Endodermal cell (in vitro differentiated cells): ENCODE data around the gene PIK3CD. TPM values are rescaled to one million over a fixed set of nuclear protein-coding genes. Genes with fewer than 3 reads are reported as not detected.

ENCODE experiments used
- DNase-seq: peaks from one replicate; pipeline ENCODE4 v3.0.0-alpha.2; 2017
- H3K27ac ChIP-seq: 2 replicates; pipeline ENCODE4 v1.5.1; 2013; ENCODE audit warnings: mild to moderate bottlenecking, low read depth, low read length, moderate library complexity
- H3K27me3 ChIP-seq: 2 replicates; pipeline ENCODE4 v1.6.1; 2013; ENCODE audit warnings: mild to moderate bottlenecking, low read length, moderate library complexity; ENCODE audit not compliant: insufficient read depth, control insufficient read depth, poor library complexity, severe bottlenecking
- H3K36me3 ChIP-seq: 2 replicates; pipeline ENCODE4 v1.7.0; 2013; ENCODE audit warnings: mild to moderate bottlenecking, low read length, moderate library complexity; ENCODE audit not compliant: control insufficient read depth, insufficient read depth
- H3K4me1 ChIP-seq: one replicate; pipeline ENCODE4 v1.7.0; 2013; ENCODE audit warnings: low read length; ENCODE audit not compliant: control insufficient read depth, insufficient read depth
- H3K4me3 ChIP-seq: 2 replicates; pipeline ENCODE4 v1.5.1; 2013; ENCODE audit warnings: mild to moderate bottlenecking, low read length, moderate library complexity
- H3K9ac ChIP-seq: 2 replicates; pipeline ENCODE4 v1.6.1; 2013; ENCODE audit warnings: mild to moderate bottlenecking, low read length, moderate library complexity; ENCODE audit not compliant: poor library complexity, severe bottlenecking; ENCODE audit errors: extremely low read depth
- H3K9me3 ChIP-seq: 2 replicates; pipeline ENCODE4 v1.6.1; 2013; ENCODE audit warnings: mild to moderate bottlenecking, low read length, moderate library complexity; ENCODE audit not compliant: control insufficient read depth
- H3K27ac Mint-ChIP-seq: 2 replicates; pipeline ENCODE4 v1.8.0; 2020; ENCODE audit warnings: mixed read lengths
- H3K27me3 Mint-ChIP-seq: 2 replicates; pipeline ENCODE4 v1.8.0; 2021; ENCODE audit warnings: mild to moderate bottlenecking, mixed read lengths; ENCODE audit not compliant: insufficient read depth
- H3K36me3 Mint-ChIP-seq: 2 replicates; pipeline ENCODE4 v1.8.0; 2020; ENCODE audit warnings: low read depth, mixed read lengths
- H3K4me1 Mint-ChIP-seq: 2 replicates; pipeline ENCODE4 v1.8.0; 2020; ENCODE audit warnings: mixed read lengths
- H3K4me3 Mint-ChIP-seq: 2 replicates; pipeline ENCODE4 v1.8.0; 2020; ENCODE audit warnings: mild to moderate bottlenecking, moderate library complexity, mixed read lengths
- H3K9me3 Mint-ChIP-seq: 2 replicates; pipeline ENCODE4 v1.8.0; 2020; ENCODE audit warnings: mild to moderate bottlenecking, mixed read lengths
- WGBS, 2 experiments: methylation state at CpG; one replicate each; pipeline versions ENCODE4 v1.1.5 to v1.1.7; 2013; ENCODE audit warnings: missing lambda C conversion rate in 2 of 2, mixed read lengths in 1 of 2; ENCODE audit not compliant: insufficient coverage in 1 of 2, insufficient read length in 1 of 2; 5-methylcytosine and 5-hydroxymethylcytosine counted together
- total RNA-seq, 2 donors: library from RNA; stranded (reverse); fragmentation: NEBNext Ultra II Directional in 1 of 2; extraction: Animal tissue kit (Norgen Biotek cat#: 25700) in 1 of 2; gene quantifications; 2 replicates in 1 of 2; 3 replicates in 1 of 2; pipeline ENCODE4 v1.2.1, GENCODE V29; 2021
- TF ChIP-seq, protein P1 (sequence below): fragments of 200-600 bp; sonication (generic); conservative IDR thresholded peaks from 2 replicates; pipeline ENCODE4 v1.5.0; 2021; ENCODE audit warnings: antibody characterized with exemption, mild to moderate bottlenecking

PIK3CD gene
- total RNA-seq, 2 donors from 2014 or later = 13.9 to 14.2 TPM

DNA sequence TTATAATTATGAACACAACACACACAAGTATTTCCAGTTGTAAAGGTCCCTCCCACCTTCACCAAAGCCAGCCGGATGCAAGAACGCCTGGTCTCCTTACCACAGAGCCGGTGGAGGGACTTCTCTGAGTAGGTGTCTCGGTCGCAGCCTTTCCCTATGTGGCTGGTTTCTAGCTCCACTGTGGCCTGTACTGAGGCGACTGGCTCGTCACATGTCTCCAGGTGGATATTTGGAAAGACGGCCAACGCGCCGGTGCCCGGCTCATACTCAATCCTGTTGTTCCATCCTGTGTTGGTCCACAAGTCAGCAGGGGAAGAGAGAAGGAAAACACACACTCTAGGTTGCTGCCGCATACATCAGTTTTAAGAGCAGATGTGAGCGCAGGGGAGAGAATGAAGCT is 97.8 kb downstream of the PIK3CD start:
- H3K4me1 Mint-ChIP-seq = no peaks in the 10 kb centered on the region
- Histone ChIP-seq H3K27ac (no peak overlapping the region), H3K9me3 (no peaks in the 10 kb centered on the region), H3K4me1 (no peaks in the 10 kb centered on the region), H3K36me3 (peaks cover 56% of the 10 kb centered on the region), H3K9ac (no peak overlapping the region), H3K4me3 (no peak overlapping the region), H3K27me3 (no peaks in the 10 kb centered on the region)
- peaks cover 69% of the 10 kb centered on the region for H3K36me3 Mint-ChIP-seq
- WGBS, 2 experiments = 93 to 97% methylated on average over 10 to 14 of the region's 14 CpGs
- DNase-seq = no peak
- no peak overlapping the region for H3K27ac Mint-ChIP-seq
- H3K27me3 Mint-ChIP-seq = no peaks in the 10 kb centered on the region
- H3K9me3 Mint-ChIP-seq = no peaks in the 10 kb centered on the region
- H3K4me3 Mint-ChIP-seq = no peak overlapping the region
- TF ChIP-seq, protein P1, sequence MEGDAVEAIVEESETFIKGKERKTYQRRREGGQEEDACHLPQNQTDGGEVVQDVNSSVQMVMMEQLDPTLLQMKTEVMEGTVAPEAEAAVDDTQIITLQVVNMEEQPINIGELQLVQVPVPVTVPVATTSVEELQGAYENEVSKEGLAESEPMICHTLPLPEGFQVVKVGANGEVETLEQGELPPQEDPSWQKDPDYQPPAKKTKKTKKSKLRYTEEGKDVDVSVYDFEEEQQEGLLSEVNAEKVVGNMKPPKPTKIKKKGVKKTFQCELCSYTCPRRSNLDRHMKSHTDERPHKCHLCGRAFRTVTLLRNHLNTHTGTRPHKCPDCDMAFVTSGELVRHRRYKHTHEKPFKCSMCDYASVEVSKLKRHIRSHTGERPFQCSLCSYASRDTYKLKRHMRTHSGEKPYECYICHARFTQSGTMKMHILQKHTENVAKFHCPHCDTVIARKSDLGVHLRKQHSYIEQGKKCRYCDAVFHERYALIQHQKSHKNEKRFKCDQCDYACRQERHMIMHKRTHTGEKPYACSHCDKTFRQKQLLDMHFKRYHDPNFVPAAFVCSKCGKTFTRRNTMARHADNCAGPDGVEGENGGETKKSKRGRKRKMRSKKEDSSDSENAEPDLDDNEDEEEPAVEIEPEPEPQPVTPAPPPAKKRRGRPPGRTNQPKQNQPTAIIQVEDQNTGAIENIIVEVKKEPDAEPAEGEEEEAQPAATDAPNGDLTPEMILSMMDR = no peak

DNA sequence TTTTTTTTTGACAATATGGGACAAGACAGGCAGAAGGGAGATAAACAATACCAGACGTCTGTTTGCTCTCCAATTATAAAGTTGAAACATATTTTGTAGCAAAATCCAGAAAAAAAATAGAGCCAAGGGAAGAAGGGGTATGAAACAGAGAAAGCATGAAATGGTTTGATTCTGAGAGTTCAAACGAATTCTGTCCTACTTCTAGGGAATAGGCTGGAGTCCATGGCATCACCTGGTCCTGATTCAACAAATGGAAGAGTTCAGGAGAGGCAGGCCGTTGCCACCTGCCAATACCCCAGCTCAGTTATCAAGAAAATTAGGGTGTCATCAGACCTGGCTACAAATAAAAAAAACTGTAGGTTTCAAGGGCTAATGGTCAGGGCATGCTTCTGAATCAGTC is 100.4 kb downstream of the PIK3CD start:
- Mint-ChIP-seq H3K4me1 (peaks cover 6% of the 10 kb centered on the region), H3K27me3 (no peaks in the 10 kb centered on the region), H3K36me3 (peaks cover 66% of the 10 kb centered on the region), H3K27ac (no peak overlapping the region), H3K9me3 (peaks cover 4% of the 10 kb centered on the region), H3K4me3 (no peak overlapping the region)
- Histone ChIP-seq H3K27me3 (no peaks in the 10 kb centered on the region), H3K27ac (no peak overlapping the region), H3K9ac (no peak overlapping the region), H3K4me1 (no peaks in the 10 kb centered on the region), H3K9me3 (no peaks in the 10 kb centered on the region), H3K4me3 (no peak overlapping the region), H3K36me3 (peaks cover 43% of the 10 kb centered on the region)
- no peak for DNase-seq
- WGBS, 2 experiments = 93 to 94% methylated on average over 3 of the region's 3 CpGs
- TF ChIP-seq, protein P1 = no peak

DNA sequence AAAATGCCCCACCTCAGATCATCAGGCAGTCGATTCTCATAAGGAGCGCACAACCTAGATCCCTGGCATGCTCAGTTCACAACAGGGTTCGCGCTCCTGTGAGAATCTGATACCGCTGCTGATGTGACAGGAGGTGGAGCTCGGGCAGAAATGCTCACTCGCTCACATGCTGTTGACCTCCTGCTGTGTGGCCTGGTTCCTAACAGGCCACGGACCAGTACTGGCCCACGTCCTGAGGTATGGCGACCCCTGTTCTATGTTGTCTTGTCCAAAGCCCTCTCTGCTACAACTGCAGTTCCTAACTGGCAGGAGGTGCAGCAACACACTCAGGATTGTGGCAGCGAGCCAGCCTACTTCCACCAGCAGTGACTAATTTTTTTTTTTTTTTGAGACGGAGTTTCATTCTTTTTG is 101.6 kb downstream of the PIK3CD start:
- H3K4me3 Mint-ChIP-seq = no peak overlapping the region
- H3K27ac Mint-ChIP-seq = peak overlapping the region; percentile 55
- H3K9me3 Mint-ChIP-seq = peaks cover 5% of the 10 kb centered on the region
- Histone ChIP-seq H3K4me1 (no peaks in the 10 kb centered on the region), H3K9ac (no peak overlapping the region), H3K27ac (no peak overlapping the region), H3K27me3 (no peaks in the 10 kb centered on the region), H3K4me3 (no peak overlapping the region), H3K9me3 (peaks cover 5% of the 10 kb centered on the region), H3K36me3 (peaks cover 47% of the 10 kb centered on the region)
- H3K36me3 Mint-ChIP-seq = peaks cover 70% of the 10 kb centered on the region
- H3K4me1 Mint-ChIP-seq = peaks cover 6% of the 10 kb centered on the region
- 93% methylated on average over 12 of the region's 12 CpGs for WGBS, 2 experiments
- no peak for DNase-seq
- TF ChIP-seq, protein P1 = no peak
- H3K27me3 Mint-ChIP-seq = no peaks in the 10 kb centered on the region
